Endothelial cell of umbilical vein (primary cell): Measurements from ENCODE around the gene FAM161B. TPM values are rescaled to one million over a fixed set of nuclear protein-coding genes. Genes with fewer than 3 reads are reported as not detected.
A peak's percentile ranks its signal among the peaks of the same experiment; 100 is the strongest.

Experiments
- BruUV-seq: library from RNA; stranded (reverse); fragments of 400-500 nt; replicated peaks from 2 replicates; lab custom pipeline; 2021; lab: Mats Ljungman, UMichigan
- CTCF ChIA-PET: fragments of 300-600, 350-600 bp; sonication (Branson Sonifier 250); formaldehyde crosslinking; loops from one replicate; lab custom pipeline; 2021; ENCODE audit warnings: antibody characterized with exemption, inconsistent platforms; lab: Charles Lee
- POLR2A ChIA-PET: fragments of 300-600, 350-600 bp; sonication (Branson Sonifier 250); formaldehyde crosslinking; loops from one replicate; lab custom pipeline; 2021; ENCODE audit warnings: antibody characterized with exemption, inconsistent platforms; lab: Charles Lee
- DNase-seq: peaks from one replicate; pipeline ENCODE4 v3.0.0-alpha.2; 2011; ENCODE audit warnings: low read depth, low spot score
- FAIRE-seq: peaks from 2 replicates; lab custom pipeline; 2011; peaks lifted over from hg19 to GRCh38; lab: Jason Lieb, UNC
- H2AFZ ChIP-seq: 2 replicates; pipeline ENCODE4 v1.6.0; 2012; ENCODE audit warnings: low read depth, low read length, control low read depth, inconsistent platforms
- H3K27ac ChIP-seq: 2 replicates; pipeline ENCODE4 v1.5.1; 2011; ENCODE audit warnings: low read depth, mild to moderate bottlenecking, control low read depth, low read length, moderate library complexity; ENCODE audit not compliant: insufficient read depth
- H3K27me3 ChIP-seq, 2 experiments: 2 replicates each; pipeline versions ENCODE4 v1.6.0 to v1.6.1; 2011; ENCODE audit warnings: low read length in 2 of 2, mixed read lengths in 1 of 2; ENCODE audit not compliant: control insufficient read depth in 2 of 2, insufficient read depth in 2 of 2
- H3K36me3 ChIP-seq, 2 experiments: 2 replicates in 1 of 2; 3 replicates in 1 of 2; pipeline ENCODE4 v1.5.1; 2011; ENCODE audit warnings: low read length in 2 of 2, mild to moderate bottlenecking in 1 of 2, moderate library complexity in 1 of 2; ENCODE audit not compliant: control insufficient read depth in 2 of 2, insufficient read depth in 2 of 2; ENCODE audit errors: extremely low read depth in 1 of 2
- H3K4me1 ChIP-seq: 3 replicates; pipeline ENCODE4 v1.5.1; 2011; ENCODE audit warnings: mild to moderate bottlenecking, low read length; ENCODE audit not compliant: control insufficient read depth, insufficient read depth; ENCODE audit errors: extremely low read depth
- H3K4me2 ChIP-seq: 2 replicates; pipeline ENCODE4 v1.6.1; 2011; ENCODE audit warnings: low read length, control low read depth, mixed read lengths; ENCODE audit not compliant: insufficient read depth
- H3K4me3 ChIP-seq, 3 experiments: fragments of 200-600 bp in 1 of 3; sonication (generic), shearing (Covaris generic) in 1 of 3; replicated peaks in 1 of 3; 2 replicates each; pipeline ENCODE4 v1.5.1; 2011 to 2016; ENCODE audit warnings: control low read depth in 3 of 3, low read length in 3 of 3, mild to moderate bottlenecking in 2 of 3, inconsistent platforms in 1 of 3, low read depth in 1 of 3, moderate library complexity in 1 of 3; ENCODE audit not compliant: insufficient read depth in 1 of 3
- H3K79me2 ChIP-seq: 2 replicates; pipeline ENCODE4 v1.6.0; 2012; ENCODE audit warnings: low read length, inconsistent platforms; ENCODE audit not compliant: control insufficient read depth, insufficient read depth
- H3K9ac ChIP-seq: replicated peaks from 2 replicates; pipeline ENCODE3; 2011; ENCODE audit warnings: low read length, control low read depth; ENCODE audit not compliant: insufficient read depth; ENCODE audit errors: extremely low read depth
- H3K9me1 ChIP-seq: replicated peaks from 3 replicates; pipeline ENCODE4 v1.6.0; 2011; ENCODE audit warnings: mild to moderate bottlenecking, low read length; ENCODE audit not compliant: control insufficient read depth, insufficient read depth; ENCODE audit errors: extremely low read depth
- H3K9me3 ChIP-seq: replicated peaks from 2 replicates; pipeline ENCODE4 v1.5.1; 2012; ENCODE audit warnings: low read length, inconsistent platforms; ENCODE audit not compliant: control insufficient read depth, insufficient read depth
- H4K20me1 ChIP-seq: replicated peaks from 2 replicates; pipeline ENCODE3; 2011; ENCODE audit warnings: mild to moderate bottlenecking, low read length; ENCODE audit not compliant: control insufficient read depth, insufficient read depth; ENCODE audit errors: extremely low read depth
- EZH2 ChIP-seq: IDR thresholded peaks from 2 replicates; pipeline ENCODE4 v1.6.1; 2012; ENCODE audit warnings: borderline replicate concordance, low read depth, mild to moderate bottlenecking, moderate library complexity, low read length, inconsistent platforms; ENCODE audit not compliant: severe bottlenecking
- FOS ChIP-seq: IDR thresholded peaks from 2 replicates; pipeline ENCODE4 v1.6.1; 2011; ENCODE audit warnings: mild to moderate bottlenecking, low read length, moderate library complexity, borderline replicate concordance; ENCODE audit not compliant: insufficient read depth
- GATA2 ChIP-seq: IDR thresholded peaks from 2 replicates; pipeline ENCODE4 v1.7.0; 2011; ENCODE audit warnings: low read depth, mild to moderate bottlenecking, moderate library complexity, mixed read lengths, low read length; ENCODE audit not compliant: insufficient read length, insufficient read depth
- JUN ChIP-seq: IDR thresholded peaks from 2 replicates; pipeline ENCODE4 v1.6.1; 2011; ENCODE audit warnings: borderline replicate concordance, low read depth; ENCODE audit not compliant: insufficient read length, insufficient read depth
- MYC ChIP-seq: IDR thresholded peaks from one replicate; pipeline ENCODE4 v1.6.1; 2011; ENCODE audit warnings: mild to moderate bottlenecking, low read depth, low read length
- POLR2A ChIP-seq: IDR thresholded peaks from 2 replicates; pipeline ENCODE4 v1.6.1; 2012; ENCODE audit warnings: low read depth, mild to moderate bottlenecking, control low read depth, low read length
- POLR2AphosphoS5 ChIP-seq: IDR thresholded peaks from 2 replicates; pipeline ENCODE4 v1.6.1; 2012; ENCODE audit warnings: low read depth, mild to moderate bottlenecking, control low read depth, low read length, moderate library complexity; ENCODE audit not compliant: insufficient read depth
- dilution Hi-C: fragments of 300-500 bp; cut with MboI; formaldehyde crosslinking; loops from one replicate; pipeline ENCODE4 v1.15.0; 2019; ENCODE audit warnings: low sequenced_read_pairs; ENCODE audit not compliant: extremely low pct_ligation_motif_present
- intact Hi-C: fragments of 100-400 bp; cut with micrococcal nuclease; formaldehyde crosslinking; loops from one replicate; pipeline ENCODE4 v1.10.0; 2022
- polyA plus RNA-seq, 4 experiments: library from polyadenylated mRNA; depleted of rRNA in 3 of 4; stranded (reverse) in 3 of 4; unstranded in 1 of 4; fragments of >200 nt; gene quantifications; 2 replicates each; pipeline versions ENCODE4 v1.2.1 to v1.2.3, GENCODE V29; 2011 to 2012; ENCODE audit warnings: missing spikeins in 1 of 4
- total RNA-seq: library from RNA; stranded (reverse); gene quantifications from 2 replicates; pipeline ENCODE4 v1.2.3, GENCODE V29; 2021
- TF ChIP-seq, protein P1 (sequence below): IDR thresholded peaks from 2 replicates; pipeline ENCODE4 v1.6.1; 2011; ENCODE audit not compliant: insufficient read depth, insufficient read length
- TF ChIP-seq, protein P2 (sequence below), 2 donors: IDR thresholded peaks; 1 replicate in 1 of 2; 2 replicates in 1 of 2; pipeline ENCODE4 v1.5.1; 2011; ENCODE audit warnings: low read length in 2 of 2, mild to moderate bottlenecking in 2 of 2, moderate library complexity in 2 of 2, control low read depth in 1 of 2, inconsistent platforms in 1 of 2, low read depth in 1 of 2; ENCODE audit not compliant: insufficient read depth in 1 of 2; ENCODE audit errors: extremely low read depth in 1 of 2

FAM161B gene
- total and polyA plus RNA-seq, 2 donors (not counting 3 experiments of a cell fraction or from before 2014, with no cell fraction given): 1.6 to 3.1 TPM

DNA sequence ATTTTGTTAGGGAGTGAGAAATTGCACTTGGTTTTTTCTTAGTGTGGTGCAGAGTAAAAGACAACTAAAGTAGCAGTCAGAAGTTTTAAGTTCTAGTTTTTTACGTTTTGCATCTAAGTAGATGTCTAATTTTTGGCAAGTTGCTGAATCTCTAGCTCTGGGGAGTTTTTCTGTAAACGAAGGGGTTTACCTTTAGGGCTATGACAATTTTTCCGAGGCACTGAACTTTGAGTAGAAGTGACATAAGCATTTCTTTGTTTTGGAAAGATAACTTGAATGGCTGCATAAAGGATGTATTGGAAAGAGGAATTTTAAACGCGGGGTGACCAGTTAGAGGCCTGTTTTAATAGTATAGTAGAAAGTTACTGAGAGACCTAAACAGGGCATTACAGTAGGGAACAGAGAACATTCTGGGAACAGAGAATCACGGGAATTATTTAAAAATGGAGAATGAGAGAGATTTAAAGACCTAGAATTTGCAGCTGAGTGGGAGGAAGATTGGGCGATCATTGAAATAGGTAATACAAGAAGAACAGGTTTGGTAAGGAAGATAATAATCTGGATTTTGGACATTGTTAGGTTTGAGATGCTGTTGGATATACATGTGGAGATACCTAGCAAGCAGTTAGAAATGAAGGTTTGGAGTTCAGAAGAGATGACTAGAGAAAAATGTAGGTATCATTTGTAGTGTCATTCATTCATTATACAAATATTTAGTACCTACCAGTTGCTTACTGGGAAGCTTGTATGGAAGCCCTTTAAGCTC, 62.0 kb downstream of the FAM161B start:
- Histone ChIP-seq H3K79me2 (peaks cover 66% of the 10 kb centered on the region), H3K4me2 (peak overlapping the region; percentile 79), H3K9me1 (no peaks in the 10 kb centered on the region), H3K9me3 (no peaks in the 10 kb centered on the region), H3K27me3 (no peaks in the 10 kb centered on the region), H2AFZ (no peak overlapping the region), H3K9ac (peak overlapping the region; percentile 85), H3K4me3 (peak overlapping the region; percentile 60 to 87 (median 73)), H4K20me1 (no peaks in the 10 kb centered on the region), H3K4me1 (peaks cover 18% of the 10 kb centered on the region), H3K36me3 (no peaks in the 10 kb centered on the region), H3K27ac (peak overlapping the region; percentile 90)
- ChIA-PET POLR2A (interaction anchor here (1.2 kb wide), 1 partner anchor 164 kb away, joined by 3 read pairs; no protein-coding TSS in a partner anchor), CTCF (interaction anchor here (2.8 kb wide), 1 partner anchor 159 kb away, joined by 22 read pairs; no protein-coding TSS in a partner anchor)
- FAIRE-seq (no peak), DNase-seq (peak; percentile 12)
- TF ChIP-seq, protein P1, sequence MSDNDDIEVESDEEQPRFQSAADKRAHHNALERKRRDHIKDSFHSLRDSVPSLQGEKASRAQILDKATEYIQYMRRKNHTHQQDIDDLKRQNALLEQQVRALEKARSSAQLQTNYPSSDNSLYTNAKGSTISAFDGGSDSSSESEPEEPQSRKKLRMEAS: no peak
- no peak for TF ChIP-seq MYC
- TF ChIP-seq, protein P2, sequence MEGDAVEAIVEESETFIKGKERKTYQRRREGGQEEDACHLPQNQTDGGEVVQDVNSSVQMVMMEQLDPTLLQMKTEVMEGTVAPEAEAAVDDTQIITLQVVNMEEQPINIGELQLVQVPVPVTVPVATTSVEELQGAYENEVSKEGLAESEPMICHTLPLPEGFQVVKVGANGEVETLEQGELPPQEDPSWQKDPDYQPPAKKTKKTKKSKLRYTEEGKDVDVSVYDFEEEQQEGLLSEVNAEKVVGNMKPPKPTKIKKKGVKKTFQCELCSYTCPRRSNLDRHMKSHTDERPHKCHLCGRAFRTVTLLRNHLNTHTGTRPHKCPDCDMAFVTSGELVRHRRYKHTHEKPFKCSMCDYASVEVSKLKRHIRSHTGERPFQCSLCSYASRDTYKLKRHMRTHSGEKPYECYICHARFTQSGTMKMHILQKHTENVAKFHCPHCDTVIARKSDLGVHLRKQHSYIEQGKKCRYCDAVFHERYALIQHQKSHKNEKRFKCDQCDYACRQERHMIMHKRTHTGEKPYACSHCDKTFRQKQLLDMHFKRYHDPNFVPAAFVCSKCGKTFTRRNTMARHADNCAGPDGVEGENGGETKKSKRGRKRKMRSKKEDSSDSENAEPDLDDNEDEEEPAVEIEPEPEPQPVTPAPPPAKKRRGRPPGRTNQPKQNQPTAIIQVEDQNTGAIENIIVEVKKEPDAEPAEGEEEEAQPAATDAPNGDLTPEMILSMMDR (IDR thresholded peaks at IDR 0.05; ENCODE audit: extremely low read depth in 1 of 2, insufficient read depth in 1 of 2, low read depth in 1 of 2, low read length in 2 of 2): no peak
- no peak for TF ChIP-seq POLR2A
- TF ChIP-seq FOS: no peak
- no peak for TF ChIP-seq GATA2
- no peak for TF ChIP-seq JUN
- no peak for TF ChIP-seq EZH2
- TF ChIP-seq POLR2AphosphoS5: no peak
- no TSS peak for BruUV-seq
- intact Hi-C loops: loop anchor here (2.0 kb wide), 1 partner anchor 135 kb away; no protein-coding TSS in a partner anchor
- dilution Hi-C loops: no loop called here
